HG02759 (cell line): Measurements from ENCODE around the gene BEGAIN.

Experiments used
- ATAC-seq: cut with Tn5 transposase; IDR thresholded peaks from one replicate; pipeline ENCODE4 v1.9.1; 2021; ENCODE audit warnings: mild to moderate bottlenecking, moderate library complexity; ENCODE audit not compliant: unreplicated experiment

BEGAIN gene

GRCh38 chr14:100602621-100603230, 15.5 kb upstream of the BEGAIN start:
- no peak for ATAC-seq

GRCh38 chr14:100601914-100602313, 14.7 kb upstream of the BEGAIN start:
- ATAC-seq: no peak

GRCh38 chr14:100601064-100601463, 13.8 kb upstream of the BEGAIN start:
- no peak for ATAC-seq

- ATAC-seq: no peak
These were observed 12.8 kb upstream of the BEGAIN start for GRCh38 chr14:100599981-100600380.

GRCh38 chr14:100594625-100594951, 7.4 kb upstream of the BEGAIN start:
- ATAC-seq: no peak

GRCh38 chr14:100593751-100594624, 6.8 kb upstream of the BEGAIN start:
- no peak for ATAC-seq

GRCh38 chr14:100592972-100593371, 5.8 kb upstream of the BEGAIN start:
- no peak for ATAC-seq

GRCh38 chr14:100592461-100592891, 5.3 kb upstream of the BEGAIN start:
- no peak for ATAC-seq

- no peak for ATAC-seq
These were observed 4.5 kb upstream of the BEGAIN start for GRCh38 chr14:100591453-100592371.

GRCh38 chr14:100590726-100591452, 3.7 kb upstream of the BEGAIN start:
- no peak for ATAC-seq

- no peak for ATAC-seq
These were observed 2.7 kb upstream of the BEGAIN start for GRCh38 chr14:100589760-100590469.

GRCh38 chr14:100589071-100589759, 2.0 kb upstream of the BEGAIN start:
- ATAC-seq: no peak

- ATAC-seq: no peak
These were observed 1.5 kb upstream of the BEGAIN start for GRCh38 chr14:100588671-100589070.

GRCh38 chr14:100587763-100588411, 670 bp upstream of the BEGAIN start:
- no peak for ATAC-seq

- no peak for ATAC-seq
These were observed 673 bp downstream of the BEGAIN start for GRCh38 chr14:100586403-100587085.

- ATAC-seq: no peak
These were observed 1.1 kb downstream of the BEGAIN start for GRCh38 chr14:100586153-100586402.

GRCh38 chr14:100585448-100586152, 1.6 kb downstream of the BEGAIN start:
- no peak for ATAC-seq
